ENCODE measurements around the gene TSC22D1. TPM values are rescaled to one million over a fixed set of nuclear protein-coding genes. Genes with fewer than 3 reads are reported as not detected.

The TSC22D1 gene
- total and polyA plus RNA-seq, 2 of the 4 experiments (the other 2 are of a cell fraction): 30.8 to 42.2 TPM

DNA sequence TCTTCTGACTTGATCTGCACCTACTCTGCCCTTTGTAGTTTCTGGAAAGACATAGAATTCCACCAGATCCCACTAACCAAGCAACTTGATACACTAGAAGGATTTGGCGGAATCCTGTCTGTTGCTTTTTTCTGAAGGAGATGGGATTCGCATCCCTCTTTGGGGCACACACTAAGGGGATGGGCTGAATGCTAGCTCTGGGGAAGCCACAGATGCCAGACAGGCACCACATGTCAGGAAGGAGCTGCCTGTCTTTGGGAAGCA is 150.4 kb downstream of the TSC22D1 start:
- H3K9me1 ChIP-seq (ENCODE audit: insufficient read depth, low read length): no peaks in the 10 kb centered on the region
- H2BK20ac ChIP-seq (ENCODE audit: low read depth, low read length): no peak overlapping the region
- TF ChIP-seq FOS (IDR thresholded peaks at IDR 0.05; ENCODE audit: low read depth, low read length) (no peak), MXI1 (IDR thresholded peaks at IDR 0.05; ENCODE audit: borderline replicate concordance, low read depth, low read length) (no peak)
- POLR2A ChIA-PET (ENCODE audit: unreplicated experiment): no interaction called here
- no peak overlapping the region for H2AFZ ChIP-seq (replicated peaks; ENCODE audit: low read length, poor library complexity)
- no peak overlapping the region for H3K18ac ChIP-seq (ENCODE audit: low read depth, low read length)
- no peak overlapping the region for H3K4me2 ChIP-seq (ENCODE audit: low read depth, low read length)
- no peak overlapping the region for H2AK9ac ChIP-seq (replicated peaks; ENCODE audit: low read depth, low read length, poor library complexity)
- H4K91ac ChIP-seq (ENCODE audit: insufficient read depth, low read depth, low read length): no peak overlapping the region
- no peak overlapping the region for H3K4ac ChIP-seq (ENCODE audit: low read depth, low read length)
- no peak overlapping the region for H2BK5ac ChIP-seq (ENCODE audit: low read depth, low read length, poor library complexity, severe bottlenecking)
- H3K9me3 ChIP-seq (ENCODE audit: control insufficient read depth, insufficient read depth, low read length): no peaks in the 10 kb centered on the region
- no TSS peak for BruUV-seq (replicated peaks)
- DNase-seq: no peak
- H3K4me1 ChIP-seq (ENCODE audit: control insufficient read depth, insufficient read depth, low read length): no peaks in the 10 kb centered on the region
- ATAC-seq (ENCODE audit: low read depth): no peak
- no peaks in the 10 kb centered on the region for H3K79me1 ChIP-seq (ENCODE audit: low read depth in 1 of 2, low read length in 2 of 2)
- WGBS, 2 experiments (ENCODE audit: extremely low coverage in 2 of 2, insufficient read length in 1 of 2): no CpG with 5 or more reads among the region's 2 CpGs
- H4K20me1 ChIP-seq (ENCODE audit: insufficient read depth, low read length): no peaks in the 10 kb centered on the region
- dilution Hi-C loops (cut with HindIII; ENCODE audit: low sequenced_read_pairs, unreplicated experiment): no loop called here
- no peak overlapping the region for H3K14ac ChIP-seq (replicated peaks; ENCODE audit: low read depth, low read length)
- peaks cover 9% of the 10 kb centered on the region; the same call in 1 of the 2 replicates for H3K27me3 ChIP-seq (ENCODE audit: control insufficient read depth, insufficient read depth, low read length)
- H3K36me3 ChIP-seq (ENCODE audit: control insufficient read depth, insufficient read depth, low read length): no peaks in the 10 kb centered on the region
- no peak overlapping the region for H2BK120ac ChIP-seq (ENCODE audit: low read depth, low read length)
- no peak overlapping the region for H3K27ac ChIP-seq (ENCODE audit: insufficient read depth, low read length)
- no peak overlapping the region for H3K23ac ChIP-seq (ENCODE audit: low read depth, low read length)
- no peak overlapping the region for H4K5ac ChIP-seq (ENCODE audit: low read depth, low read length)
- intact Hi-C loops (cut with micrococcal nuclease): no loop called here
- in situ Hi-C loops (cut with MboI; ENCODE audit: low sequenced_read_pairs): no loop called here
- no peak overlapping the region for H2AK5ac ChIP-seq (ENCODE audit: low read depth, low read length)
- no peak overlapping the region for H3K56ac ChIP-seq (ENCODE audit: extremely low read depth, insufficient read depth, low read length)
- H4K8ac ChIP-seq (ENCODE audit: low read depth in 2 of 2, low read length in 2 of 2): no peak overlapping the region
- H3K4me3 ChIP-seq (ENCODE audit: insufficient read depth, low read depth, low read length): no peak overlapping the region
- no peak overlapping the region for H2BK15ac ChIP-seq (ENCODE audit: low read depth, low read length)
- CTCF ChIA-PET: no interaction called here
- H3K9ac ChIP-seq (ENCODE audit: low read depth, low read length): no peak overlapping the region

Measured in IMR-90 (cell line).